HG03175 (cell line): ENCODE results near the gene SPHKAP.
"Not testable (repeated sequence)": the region's sequence is repeated elsewhere in the genome, so short reads cannot be mapped to it uniquely, and the experiment has no call there.

Source experiments
- ATAC-seq: cut with Tn5 transposase; IDR thresholded peaks from one replicate; pipeline ENCODE4 v1.9.1; 2021; ENCODE audit warnings: mild to moderate bottlenecking, moderate library complexity; ENCODE audit not compliant: unreplicated experiment

Gene SPHKAP

DNA sequence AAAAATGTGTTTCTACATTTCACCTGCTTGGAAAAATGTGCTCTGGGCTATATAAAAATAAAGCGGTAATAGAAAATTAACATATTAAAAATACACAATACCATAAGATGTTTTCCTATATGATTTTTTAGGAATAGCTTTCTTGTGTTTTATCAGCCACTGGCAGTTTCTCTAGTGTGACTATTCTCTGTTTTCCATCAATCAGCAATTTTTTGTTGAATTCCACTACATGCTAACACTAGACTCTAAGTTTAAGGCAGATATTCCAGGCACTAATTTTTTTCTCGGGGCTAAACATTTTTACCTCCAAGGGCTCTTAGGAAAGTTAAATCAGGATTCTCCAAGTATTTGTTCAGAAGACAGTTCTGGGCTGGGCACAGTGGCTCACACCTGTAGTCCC is 140.5 kb downstream of the SPHKAP start:
- ATAC-seq = no peak

DNA sequence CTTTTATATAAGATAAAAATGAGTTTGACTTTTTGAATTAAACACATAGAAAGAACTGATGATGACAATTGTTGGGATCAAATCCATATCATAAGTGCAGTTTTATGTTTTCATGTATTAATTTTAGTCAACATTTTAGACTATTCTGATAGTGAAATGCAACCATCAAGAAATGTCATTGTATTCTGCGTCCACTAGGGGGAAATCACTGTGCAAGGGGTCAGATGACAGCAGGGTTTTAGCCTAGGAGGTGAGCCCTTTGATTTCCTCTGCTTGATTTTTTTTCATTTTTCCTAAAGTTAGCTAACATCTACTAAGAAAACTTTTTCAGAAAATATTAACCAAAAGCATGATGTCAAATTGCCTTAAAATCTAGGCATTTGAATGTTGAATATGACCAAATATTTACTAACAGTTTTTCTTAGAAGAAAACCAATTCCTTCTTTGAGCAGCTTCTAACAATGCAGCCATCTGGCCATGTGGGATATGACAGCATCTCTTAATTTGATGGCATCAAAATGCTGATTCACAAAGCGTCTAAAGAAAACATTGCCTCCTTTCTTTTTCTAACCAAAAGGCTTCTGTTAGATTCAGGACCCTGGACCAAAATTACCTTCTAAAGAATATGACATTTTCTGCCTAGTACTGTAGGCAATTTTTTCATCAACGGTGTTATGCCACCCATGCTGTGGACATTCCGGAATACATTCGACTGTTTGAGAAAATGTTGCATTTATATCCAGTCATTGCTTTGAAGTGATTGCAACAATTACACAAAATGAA is 141.5 kb downstream of the SPHKAP start:
- ATAC-seq = peak; percentile 95

- no peak for ATAC-seq
Observed at GRCh38 chr2:228038967-228039366, 142.5 kb downstream of the SPHKAP start.

DNA sequence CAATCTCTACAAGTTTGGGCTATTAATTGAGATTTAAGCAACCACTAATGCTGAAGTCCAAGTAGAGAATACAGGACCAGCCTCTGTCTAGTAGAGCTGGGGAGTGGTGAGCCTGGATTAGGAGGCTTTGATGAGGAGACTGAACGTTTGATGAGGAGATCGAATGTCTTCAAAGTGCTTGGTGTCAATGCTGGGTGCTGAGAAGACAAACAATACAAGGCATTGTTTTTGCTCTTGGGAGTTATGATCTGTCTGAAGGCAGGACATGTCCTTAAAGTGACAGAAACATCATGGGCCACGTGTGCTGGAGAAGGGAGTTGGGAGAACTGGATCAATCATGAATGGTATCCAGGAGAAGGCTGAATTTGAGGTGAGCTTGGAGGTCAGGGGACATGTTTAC is 143.6 kb downstream of the SPHKAP start:
- no peak for ATAC-seq

GRCh38 chr2:228023619-228024018 is 157.9 kb downstream of the SPHKAP start:
- ATAC-seq = no peak

DNA sequence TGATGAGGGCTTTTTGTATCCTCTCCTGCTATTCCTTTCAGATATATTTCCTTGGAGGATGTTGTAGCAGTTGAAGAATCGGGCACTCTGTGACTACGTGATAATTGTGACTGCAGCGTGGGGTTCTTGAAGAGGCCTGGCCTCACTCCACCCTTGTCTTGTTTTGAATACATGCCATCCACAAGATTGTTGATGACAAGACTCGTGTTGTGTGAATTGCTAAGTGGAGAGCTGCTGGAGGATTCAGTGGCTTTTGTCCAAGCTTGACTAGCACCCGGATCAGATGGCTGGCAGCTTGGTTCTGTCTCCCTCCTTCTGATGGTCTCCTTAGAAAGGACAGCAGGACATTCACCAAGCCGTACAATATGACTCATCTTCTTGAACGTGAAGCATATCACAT is 163.2 kb downstream of the SPHKAP start:
- no peak for ATAC-seq

DNA sequence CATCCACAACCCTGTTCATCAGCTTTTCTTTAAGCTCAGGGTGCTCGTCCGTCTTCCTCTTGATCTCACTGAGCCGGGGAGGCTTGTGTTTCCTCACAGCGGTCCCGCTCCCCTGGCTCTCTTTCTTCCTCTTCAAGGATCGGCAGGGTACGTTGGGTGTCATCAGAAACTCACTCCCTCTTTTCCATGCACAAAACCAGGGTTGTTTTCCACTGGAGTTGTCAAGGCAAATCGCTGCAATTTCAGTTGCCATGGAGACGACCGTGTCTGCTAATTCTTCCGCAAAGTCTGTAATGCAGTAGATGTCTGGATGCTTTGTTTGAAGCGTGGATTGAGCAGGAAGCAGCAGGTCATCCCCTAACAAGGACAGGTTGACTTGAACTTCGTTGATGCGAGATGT is 163.7 kb downstream of the SPHKAP start:
- no peak for ATAC-seq

- ATAC-seq = no peak
Observed at GRCh38 chr2:228016402-228016801, 165.1 kb downstream of the SPHKAP start.

GRCh38 chr2:228015741-228016140 is 165.7 kb downstream of the SPHKAP start:
- no peak for ATAC-seq

GRCh38 chr2:227996366-227996765 is 185.1 kb downstream of the SPHKAP start:
- ATAC-seq = no peak

GRCh38 chr2:227990937-227991336 is 190.6 kb downstream of the SPHKAP start:
- no peak for ATAC-seq

DNA sequence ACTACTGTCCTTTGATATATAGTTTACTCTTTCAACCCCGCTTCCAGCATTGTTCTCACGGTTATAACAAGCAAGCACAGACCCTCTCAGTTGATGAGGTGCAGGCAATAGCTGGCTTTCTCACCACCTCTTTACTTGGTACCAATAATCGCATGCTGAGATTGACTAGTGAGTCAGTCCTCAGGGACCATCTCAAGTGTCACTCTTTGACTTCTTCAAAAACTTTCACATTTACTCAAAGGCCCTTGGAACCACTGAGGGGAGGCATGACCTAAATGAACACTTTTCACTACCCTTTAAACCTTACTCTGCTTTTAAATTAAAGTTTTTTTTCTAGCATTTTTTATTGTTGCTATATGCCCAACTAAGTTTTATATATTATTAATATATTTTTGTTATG is 208.2 kb downstream of the SPHKAP start:
- no peak for ATAC-seq

DNA sequence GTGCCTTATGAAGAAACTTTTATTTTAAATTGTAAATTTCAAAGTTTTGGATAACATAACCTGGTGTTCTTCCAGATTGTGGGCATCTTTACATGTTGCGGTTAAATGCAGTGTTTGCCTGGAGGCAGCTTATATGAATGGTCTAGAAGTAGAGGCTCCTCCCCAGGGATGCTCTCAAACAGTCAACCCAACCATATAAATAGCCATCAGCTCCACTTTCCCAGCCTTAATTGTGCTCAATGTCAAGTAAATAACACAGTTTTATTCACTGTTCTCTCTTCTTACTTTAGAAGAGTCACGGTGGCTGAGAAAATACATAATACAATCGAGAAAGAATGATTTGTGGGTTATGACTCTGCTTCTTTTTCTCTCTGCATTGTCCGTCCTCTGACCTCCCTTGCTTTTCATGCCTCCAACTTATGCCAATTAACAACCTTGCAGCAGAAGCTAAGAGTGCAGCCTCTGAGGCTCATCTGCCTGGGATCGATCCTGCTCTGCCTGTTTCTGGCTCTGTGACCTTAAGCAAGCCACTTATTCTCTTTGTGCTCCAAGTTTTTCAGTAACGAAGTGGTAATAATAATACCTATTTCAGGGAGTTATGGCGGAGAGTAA is 209.8 kb downstream of the SPHKAP start:
- ATAC-seq = no peak

DNA sequence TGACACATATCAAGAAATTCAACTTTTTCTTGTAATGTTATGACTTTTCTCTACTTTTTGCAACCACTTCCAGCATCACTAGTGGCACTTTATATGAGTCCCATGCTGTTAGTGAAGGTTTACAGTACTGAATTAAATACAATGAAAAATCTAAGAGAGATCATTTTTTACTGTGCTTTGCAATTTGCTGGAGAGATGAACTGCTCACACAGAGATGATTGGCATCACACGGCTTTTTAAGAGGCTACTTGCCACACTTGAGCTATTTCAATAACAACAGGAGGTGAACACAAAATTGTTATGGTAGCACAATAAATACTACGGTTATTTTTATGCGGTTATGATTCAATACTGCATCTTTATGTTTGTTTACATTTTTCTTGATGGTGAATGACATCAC is 221.2 kb downstream of the SPHKAP start:
- ATAC-seq = no peak

- ATAC-seq = no peak
Observed at GRCh38 chr2:227942965-227943364, 238.5 kb downstream of the SPHKAP start.

- peak; percentile 62 for ATAC-seq
Observed at GRCh38 chr2:227942021-227942420, 239.5 kb downstream of the SPHKAP start.

- peak; percentile 56 for ATAC-seq
Observed at GRCh38 chr2:227939271-227940027, 242.0 kb downstream of the SPHKAP start.

DNA sequence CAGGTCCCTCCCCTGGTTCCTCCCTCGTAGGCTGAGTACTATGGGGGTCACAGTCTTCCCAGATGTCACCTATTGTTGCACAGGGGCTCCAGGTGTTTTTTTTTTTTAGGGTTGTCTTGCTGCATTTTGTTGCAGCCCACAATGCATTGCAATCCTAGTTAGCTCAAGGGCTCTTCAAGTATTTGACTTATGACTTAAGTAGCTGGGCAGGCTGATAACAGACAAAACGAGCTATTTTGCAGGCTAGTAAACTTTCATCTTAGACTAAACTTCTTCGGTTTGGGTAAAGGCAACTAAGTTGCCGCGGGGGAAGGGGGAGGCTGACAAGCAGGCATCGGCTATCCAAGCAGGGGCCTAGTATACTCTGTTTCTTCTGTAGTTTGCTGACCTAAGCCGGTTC is 245.2 kb downstream of the SPHKAP start:
- not testable (repeated sequence) for ATAC-seq

GRCh38 chr2:227933884-227934283 is 247.6 kb downstream of the SPHKAP start:
- no peak for ATAC-seq

- ATAC-seq = no peak
Observed at GRCh38 chr2:227932403-227932802, 249.1 kb downstream of the SPHKAP start.

DNA sequence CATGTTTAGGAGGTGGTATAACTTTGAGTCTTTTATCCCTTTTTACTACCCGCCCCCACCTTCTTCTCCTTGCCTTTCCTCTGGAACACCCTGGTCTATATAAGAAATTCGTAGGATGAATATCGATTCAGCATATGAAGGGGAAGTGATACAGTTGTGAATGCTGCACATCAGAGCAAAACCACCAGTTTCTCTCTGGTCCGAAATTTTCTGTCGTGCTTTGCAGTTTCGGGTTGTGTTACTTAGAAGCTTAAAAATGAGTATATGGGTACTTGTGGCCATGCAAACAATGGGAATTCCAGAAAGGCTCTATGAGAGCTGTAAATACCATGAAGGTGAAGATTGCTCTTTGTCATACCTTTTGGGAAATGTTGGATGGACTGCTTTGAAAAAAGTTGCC is 249.5 kb downstream of the SPHKAP start:
- ATAC-seq = no peak
